ENCODE measurements around the gene TBCE. TPM values are rescaled to one million over a fixed set of nuclear protein-coding genes. Genes with fewer than 3 reads are reported as not detected.

The TBCE gene
- total RNA-seq, 4 donors from 2014 or later, result 38.0 to 50.3 (median 44.8) TPM

- no peaks in the 10 kb centered on the region for H3K36me3 ChIP-seq
- H3K27me3 ChIP-seq, result no peaks in the 10 kb centered on the region
- 86 to 90% methylated on average over 5 of the region's 5 CpGs for WGBS, 2 donors
- H3K4me1 ChIP-seq, result peaks cover 16 to 32% of the 10 kb centered on the region in 2 donors
- TF ChIP-seq, protein P1, sequence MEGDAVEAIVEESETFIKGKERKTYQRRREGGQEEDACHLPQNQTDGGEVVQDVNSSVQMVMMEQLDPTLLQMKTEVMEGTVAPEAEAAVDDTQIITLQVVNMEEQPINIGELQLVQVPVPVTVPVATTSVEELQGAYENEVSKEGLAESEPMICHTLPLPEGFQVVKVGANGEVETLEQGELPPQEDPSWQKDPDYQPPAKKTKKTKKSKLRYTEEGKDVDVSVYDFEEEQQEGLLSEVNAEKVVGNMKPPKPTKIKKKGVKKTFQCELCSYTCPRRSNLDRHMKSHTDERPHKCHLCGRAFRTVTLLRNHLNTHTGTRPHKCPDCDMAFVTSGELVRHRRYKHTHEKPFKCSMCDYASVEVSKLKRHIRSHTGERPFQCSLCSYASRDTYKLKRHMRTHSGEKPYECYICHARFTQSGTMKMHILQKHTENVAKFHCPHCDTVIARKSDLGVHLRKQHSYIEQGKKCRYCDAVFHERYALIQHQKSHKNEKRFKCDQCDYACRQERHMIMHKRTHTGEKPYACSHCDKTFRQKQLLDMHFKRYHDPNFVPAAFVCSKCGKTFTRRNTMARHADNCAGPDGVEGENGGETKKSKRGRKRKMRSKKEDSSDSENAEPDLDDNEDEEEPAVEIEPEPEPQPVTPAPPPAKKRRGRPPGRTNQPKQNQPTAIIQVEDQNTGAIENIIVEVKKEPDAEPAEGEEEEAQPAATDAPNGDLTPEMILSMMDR (IDR thresholded peaks at IDR 0.05), result no peak
- no peak for TF ChIP-seq POLR2A (IDR thresholded peaks at IDR 0.05)
- no peaks in the 10 kb centered on the region for H3K9me3 ChIP-seq
- intact Hi-C loops (cut with DNase I), result no loop called here
- H3K27ac ChIP-seq, result no peak overlapping the region
- no peak overlapping the region for H3K4me3 ChIP-seq (replicated peaks in 1 of 3)
- DNase-seq, result no peak
These were observed 43.2 kb downstream of the TBCE start for GRCh38 chr1:235410467-235410866.

GRCh38 chr1:235411489-235412486 is 44.6 kb downstream of the TBCE start:
- intact Hi-C loops (cut with DNase I), result no loop called here
- Histone ChIP-seq H3K4me3 (replicated peaks in 1 of 3) (no peak overlapping the region), H3K9me3 (no peaks in the 10 kb centered on the region), H3K4me1 (peaks cover 16 to 32% of the 10 kb centered on the region in 2 donors), H3K27ac (peak overlapping the region; percentile 54 to 73 (median 63)), H3K36me3 (no peaks in the 10 kb centered on the region), H3K27me3 (no peaks in the 10 kb centered on the region)
- DNase-seq, result peak in 1 of 2 donors; percentile 31
- 64 to 68% methylated on average over 4 to 5 of the region's 5 CpGs for WGBS, 2 donors
- TF ChIP-seq POLR2A (IDR thresholded peaks at IDR 0.05), result no peak
- TF ChIP-seq, protein P1 (IDR thresholded peaks at IDR 0.05), result no peak

DNA sequence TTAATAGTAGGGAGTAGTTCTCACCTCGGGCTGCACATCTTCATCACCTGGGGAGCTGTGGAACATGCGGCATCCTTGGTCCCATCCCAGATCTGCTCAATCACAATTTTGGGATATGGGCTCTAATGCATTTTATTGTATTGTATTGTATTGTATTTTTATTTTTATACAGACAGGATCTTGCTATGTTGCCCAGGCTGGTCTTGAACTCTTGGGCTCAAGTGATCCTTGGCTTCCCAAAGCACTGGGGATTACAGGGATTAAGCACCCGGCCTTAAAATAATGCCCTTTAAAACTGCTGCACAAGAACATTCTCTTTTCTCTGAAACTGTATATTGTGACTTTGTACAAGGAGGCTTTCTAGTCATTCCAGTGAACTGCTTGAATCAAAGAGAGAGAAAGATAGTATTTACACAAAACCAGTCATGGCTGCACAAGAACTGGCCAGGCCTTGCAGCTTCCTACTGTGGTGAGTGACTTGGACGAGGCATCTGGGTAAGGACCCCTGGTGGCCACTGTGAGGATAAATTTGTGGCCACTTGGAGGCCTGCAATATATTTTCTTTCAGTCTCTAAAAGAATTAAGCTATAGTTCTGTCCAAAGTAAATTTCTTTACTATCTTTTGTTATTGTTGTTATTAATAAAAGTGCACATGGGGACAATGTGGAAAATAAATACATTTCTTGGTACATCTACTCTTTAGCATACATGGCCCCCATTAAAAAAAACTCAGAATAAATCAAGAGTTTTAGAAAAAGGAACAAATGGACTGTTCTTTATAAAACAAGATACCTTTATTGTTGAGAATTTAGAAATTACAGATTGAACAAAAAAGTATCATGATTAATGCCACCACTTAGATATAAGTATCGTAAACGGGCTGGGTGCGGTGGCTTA is 48.0 kb downstream of the TBCE start:
- WGBS, 2 donors, result 74 to 80% methylated on average over 7 of the region's 7 CpGs
- Histone ChIP-seq H3K27me3 (no peaks in the 10 kb centered on the region), H3K27ac (peak overlapping the region; percentile 31 to 54 (median 37)), H3K4me1 (peaks cover 12 to 26% of the 10 kb centered on the region in 2 donors), H3K36me3 (no peaks in the 10 kb centered on the region), H3K9me3 (no peaks in the 10 kb centered on the region), H3K4me3 (replicated peaks in 1 of 3) (no peak overlapping the region)
- DNase-seq, result peak; percentile 82 to 88
- intact Hi-C loops (cut with DNase I), result loop anchor here (5.0 kb wide), 2 partner anchors 88 to 163 kb away; partner anchors contain the start of genes ARID4B and GGPS1
- TF ChIP-seq, protein P1 (IDR thresholded peaks at IDR 0.05), result peak; percentile 64 to 88 (median 84)
- no peak for TF ChIP-seq POLR2A (IDR thresholded peaks at IDR 0.05)

DNA sequence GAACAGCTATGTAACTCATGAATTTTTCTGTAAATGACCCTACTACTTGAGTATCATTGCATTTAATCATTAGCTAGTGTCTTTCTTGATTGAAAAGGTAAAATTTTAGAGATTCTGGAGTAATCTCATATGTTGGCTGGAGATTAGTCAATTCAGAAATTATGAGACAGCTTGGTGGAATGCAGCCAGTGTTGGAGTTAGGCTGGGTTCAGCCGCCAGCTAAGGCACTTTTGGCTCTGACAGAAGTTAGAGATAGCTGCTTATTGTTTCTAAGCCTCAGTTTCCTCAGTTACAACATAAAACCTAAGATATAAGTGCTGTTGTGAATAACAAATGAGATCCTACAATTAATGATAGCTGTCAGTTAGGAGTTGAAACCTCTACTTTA is 49.4 kb downstream of the TBCE start:
- H3K4me1 ChIP-seq, result peaks cover 12 to 23% of the 10 kb centered on the region in 2 donors

More for the DNA sequence above, 49.4 kb downstream of the TBCE start:
- WGBS, 2 donors, result 83 to 90% methylated on average over 1 of the region's 1 CpG
- H3K27me3 ChIP-seq, result no peaks in the 10 kb centered on the region
- no peaks in the 10 kb centered on the region for H3K9me3 ChIP-seq
- H3K27ac ChIP-seq, result no peak overlapping the region
- H3K36me3 ChIP-seq, result no peaks in the 10 kb centered on the region
- no peak for TF ChIP-seq POLR2A (IDR thresholded peaks at IDR 0.05)
- TF ChIP-seq, protein P1 (IDR thresholded peaks at IDR 0.05), result no peak
- no peak for DNase-seq
- intact Hi-C loops (cut with DNase I), result loop anchor here (5.0 kb wide), 2 partner anchors 89 to 164 kb away; partner anchors contain the start of genes ARID4B and GGPS1
- H3K4me3 ChIP-seq (replicated peaks in 1 of 3), result no peak overlapping the region
